ENCODE measurements around the gene SEMA4C.
A peak's percentile ranks its signal among the peaks of the same experiment; 100 is the strongest.

Gene SEMA4C

GRCh38 chr2:96817882-96818281, 52.0 kb downstream of the SEMA4C start:
- no peak for DNase-seq

- peak; percentile 4 for DNase-seq
Measured at GRCh38 chr2:96816836-96817702, 52.8 kb downstream of the SEMA4C start.

- peak; percentile 89 for DNase-seq
Measured at GRCh38 chr2:96816127-96816835, 53.6 kb downstream of the SEMA4C start, which contains the start of gene CNNM3. Gene CNNM3 (plus strand): TSS chr2:96816268. CDS start chr2:96816278, 10 bp downstream.

GRCh38 chr2:96815326-96816126, 54.4 kb downstream of the SEMA4C start:
- peak; percentile 48 for DNase-seq

GRCh38 chr2:96813656-96814055, 56.2 kb downstream of the SEMA4C start:
- no peak for DNase-seq

GRCh38 chr2:96811917-96812316, 58.0 kb downstream of the SEMA4C start:
- DNase-seq, result no peak

- no peak for DNase-seq
Measured at GRCh38 chr2:96810783-96811192, 59.1 kb downstream of the SEMA4C start.

GRCh38 chr2:96809951-96810782, 59.7 kb downstream of the SEMA4C start:
- no peak for DNase-seq
